Measurements from ENCODE around the gene MR1. TPM values are rescaled to one million over a fixed set of nuclear protein-coding genes. Genes with fewer than 3 reads are reported as not detected.

Gene MR1
- total RNA-seq, 2 experiments from 2014 or later = 37.4 to 38.7 TPM

Other genes starting within 250 kb of the MR1 start
- gene KIAA1614, start 121.1 kb upstream of the MR1 start, total RNA-seq = under 1 TPM; 0.22 to 0.33 TPM
- gene STX6, start 11.1 kb upstream of the MR1 start, total RNA-seq = 10 to 100 TPM; 17.9 to 18.4 TPM
- 10 to 100 TPM; 20.3 to 24.9 TPM for gene IER5, start 54.7 kb downstream of the MR1 start, total RNA-seq

Measured in activated CD4-positive, alpha-beta T cell treated with anti-CD3 and anti-CD28 coated beads, Interleukin-2, amount 10 ng/mL, durations not matched to agents 7 days and 5 days (primary cell).